Aorta (tissue), 5 donors: ENCODE data around the gene TTLL5. TPM values are rescaled to one million over a fixed set of nuclear protein-coding genes. Genes with fewer than 3 reads are reported as not detected.

Experiments used
- ATAC-seq: fragments of 200-7000 bp; cut with Tn5 transposase; one replicate; pipeline ENCODE4 v1.9.1; 2022; ENCODE audit warnings: moderate library complexity; ENCODE audit not compliant: low FRiP score
- DNase-seq, 2 donors: peaks; one replicate each; pipeline ENCODE4 v3.0.0-alpha.2; 2020
- H3K27ac ChIP-seq, 2 donors: one replicate each; pipeline ENCODE4 v1.5.1; 2013; ENCODE audit warnings: low read length in 2 of 2, mild to moderate bottlenecking in 2 of 2, moderate library complexity in 2 of 2, control low read depth in 1 of 2, inconsistent platforms in 1 of 2, low read depth in 1 of 2
- H3K27me3 ChIP-seq, 2 donors: one replicate each; pipeline ENCODE4 v1.6.1; 2013; ENCODE audit warnings: control low read depth in 1 of 2, low read length in 1 of 2, mild to moderate bottlenecking in 1 of 2, moderate library complexity in 1 of 2; ENCODE audit not compliant: insufficient read depth in 2 of 2, control insufficient read depth in 1 of 2
- H3K36me3 ChIP-seq, 2 donors: one replicate each; pipeline ENCODE4 v1.6.1; 2013; ENCODE audit warnings: control low read depth in 1 of 2, low read length in 1 of 2, mild to moderate bottlenecking in 1 of 2; ENCODE audit not compliant: insufficient read depth in 2 of 2, control insufficient read depth in 1 of 2
- H3K4me1 ChIP-seq, 2 donors: one replicate each; pipeline ENCODE4 v1.6.1; 2013; ENCODE audit warnings: low read length in 2 of 2, control low read depth in 1 of 2, mild to moderate bottlenecking in 1 of 2, moderate library complexity in 1 of 2; ENCODE audit not compliant: insufficient read depth in 2 of 2, control insufficient read depth in 1 of 2
- H3K4me3 ChIP-seq, 2 donors: one replicate each; pipeline ENCODE4 v1.5.1; 2013; ENCODE audit warnings: low read length in 2 of 2, control low read depth in 1 of 2, mild to moderate bottlenecking in 1 of 2
- H3K9me3 ChIP-seq: one replicate; pipeline ENCODE4 v1.6.1; 2013; ENCODE audit warnings: mild to moderate bottlenecking, low read length; ENCODE audit not compliant: control insufficient read depth
- WGBS, 2 donors: extraction: QIAGEN DNeasy Blood & Tissue Kit; methylation state at CpG; one replicate each; pipeline ENCODE4 v1.1.7; 2013; 5-methylcytosine and 5-hydroxymethylcytosine counted together
- intact Hi-C, 2 donors: fragments of 100-400 bp; cut with DNase I; formaldehyde crosslinking; loops; one replicate each; pipeline versions ENCODE4 v1.14.2 to v1.15.0; 2022
- polyA plus RNA-seq, 2 donors: library from polyadenylated mRNA; stranded (reverse); fragments of 200-250 nt; gene quantifications; one replicate each; pipeline ENCODE4 v1.2.3, GENCODE V29; 2013
- total RNA-seq, 2 donors: library from RNA; stranded (reverse); fragmentation: NEBNext Ultra II Directional; extraction: Animal tissue kit (Norgen Biotek cat#: 25700); gene quantifications; one replicate each; pipeline ENCODE4 v1.2.1, GENCODE V29; 2021
- donor health status: healthy with polysubstance abuse.
- donor health status: Bipolar disorder and iron deficiency.
- donor health status: DM: no; HTN: no; CAD: no.
- donor health status: DM: no; HTN: no; CAD: no.
- donor health status: DM: yes; HTN: yes; CAD: no.

TTLL5 gene
- total and polyA plus RNA-seq, 4 donors, result 7.7 to 40.8 (median 22.8) TPM

- H3K4me1 ChIP-seq, result no peaks in the 10 kb centered on the region
- H3K4me3 ChIP-seq, result no peak overlapping the region
- DNase-seq, result no peak
- intact Hi-C loops, result no loop called here
- ATAC-seq, result no peak
- 72 to 73% methylated on average over 4 of the region's 4 CpGs for WGBS, 2 donors
- H3K27ac ChIP-seq, result no peak overlapping the region
- no peaks in the 10 kb centered on the region for H3K36me3 ChIP-seq
- H3K27me3 ChIP-seq, result no peaks in the 10 kb centered on the region
- no peaks in the 10 kb centered on the region for H3K9me3 ChIP-seq
Observed at GRCh38 chr14:75627406-75627805, 33.6 kb upstream of the TTLL5 start.

GRCh38 chr14:75628816-75629215, 32.2 kb upstream of the TTLL5 start:
- ATAC-seq, result no peak
- whole genome bisulfite sequencing, 2 donors, result 81 to 90% methylated on average over 3 of the region's 3 CpGs
- no peaks in the 10 kb centered on the region for H3K36me3 ChIP-seq
- DNase-seq, result no peak
- no peaks in the 10 kb centered on the region for H3K4me1 ChIP-seq
- no peak overlapping the region for H3K27ac ChIP-seq
- no peak overlapping the region for H3K4me3 ChIP-seq
- H3K9me3 ChIP-seq, result no peaks in the 10 kb centered on the region
- intact Hi-C loops, result no loop called here
- H3K27me3 ChIP-seq, result no peaks in the 10 kb centered on the region

- H3K27me3 ChIP-seq, result no peaks in the 10 kb centered on the region
- intact Hi-C loops, result no loop called here
- 68 to 80% methylated on average over 6 of the region's 6 CpGs for WGBS, 2 donors
- no peak overlapping the region for H3K4me3 ChIP-seq
- H3K4me1 ChIP-seq, result no peaks in the 10 kb centered on the region
- H3K9me3 ChIP-seq, result no peaks in the 10 kb centered on the region
- ATAC-seq (no peak), DNase-seq (no peak)
- no peak overlapping the region for H3K27ac ChIP-seq
- no peaks in the 10 kb centered on the region for H3K36me3 ChIP-seq
Observed at GRCh38 chr14:75630695-75631452, 30.2 kb upstream of the TTLL5 start.

- no peak for ATAC-seq
Observed at GRCh38 chr14:75631453-75631831, 29.6 kb upstream of the TTLL5 start.

GRCh38 chr14:75634848-75635247, 26.2 kb upstream of the TTLL5 start:
- ATAC-seq (no peak), DNase-seq (no peak)
- no peak overlapping the region for H3K27ac ChIP-seq
- 69 to 80% methylated on average over 5 of the region's 5 CpGs for WGBS, 2 donors
- H3K27me3 ChIP-seq, result no peaks in the 10 kb centered on the region
- intact Hi-C loops, result no loop called here
- no peaks in the 10 kb centered on the region for H3K9me3 ChIP-seq
- H3K4me3 ChIP-seq, result no peak overlapping the region
- no peaks in the 10 kb centered on the region for H3K36me3 ChIP-seq
- H3K4me1 ChIP-seq, result no peaks in the 10 kb centered on the region

More at GRCh38 chr14:75631453-75631831, 29.6 kb upstream of the TTLL5 start:
- H3K4me1 ChIP-seq, result no peaks in the 10 kb centered on the region
- no peaks in the 10 kb centered on the region for H3K27me3 ChIP-seq
- no peak overlapping the region for H3K27ac ChIP-seq
- intact Hi-C loops, result no loop called here
- no peaks in the 10 kb centered on the region for H3K36me3 ChIP-seq
- H3K9me3 ChIP-seq, result no peaks in the 10 kb centered on the region
- WGBS, 2 donors, result 31 to 46% methylated on average over 5 of the region's 5 CpGs
- no peak overlapping the region for H3K4me3 ChIP-seq
- DNase-seq, result no peak

DNA sequence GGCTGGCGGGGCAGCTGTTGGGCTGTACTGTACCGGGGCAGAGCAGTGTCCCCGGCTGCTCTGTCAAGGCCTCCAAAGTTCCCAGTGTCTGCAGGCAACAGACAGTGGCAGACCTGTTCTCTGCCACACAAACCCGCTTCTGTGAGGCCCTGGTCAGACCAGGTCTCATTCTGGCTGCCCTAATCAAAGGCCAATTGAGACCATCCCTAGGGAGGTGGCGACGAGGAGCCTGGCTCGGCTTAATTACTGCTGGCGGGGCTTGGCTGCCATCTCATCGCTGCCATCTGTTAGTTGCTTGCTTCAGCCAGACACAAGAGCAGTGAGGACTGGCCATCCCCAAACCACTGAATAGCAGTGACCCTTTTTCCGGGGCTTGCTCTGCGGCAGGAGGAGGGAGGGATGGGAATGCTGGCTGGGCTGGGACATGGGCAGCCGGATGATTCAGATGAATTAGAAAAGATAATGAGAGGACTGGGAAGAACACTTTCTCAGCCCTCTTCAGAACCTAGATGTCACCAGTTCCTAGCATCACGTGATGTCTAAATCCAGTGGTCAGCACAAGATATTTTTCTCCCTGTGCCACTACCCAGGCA, 24.9 kb upstream of the TTLL5 start:
- WGBS, 2 donors, result 47 to 56% methylated on average over 13 of the region's 13 CpGs
- Histone ChIP-seq H3K4me1 (no peaks in the 10 kb centered on the region), H3K4me3 (no peak overlapping the region), H3K9me3 (no peaks in the 10 kb centered on the region), H3K36me3 (no peaks in the 10 kb centered on the region), H3K27me3 (no peaks in the 10 kb centered on the region), H3K27ac (no peak overlapping the region)
- no peak for DNase-seq
- ATAC-seq, result no peak
- intact Hi-C loops, result no loop called here

GRCh38 chr14:75640876-75641275, 20.2 kb upstream of the TTLL5 start:
- WGBS, 2 donors, result 88 to 92% methylated on average over 3 of the region's 3 CpGs
- H3K27me3 ChIP-seq, result no peaks in the 10 kb centered on the region
- DNase-seq (no peak), ATAC-seq (no peak)
- H3K4me1 ChIP-seq, result no peaks in the 10 kb centered on the region
- H3K27ac ChIP-seq, result no peak overlapping the region
- no peaks in the 10 kb centered on the region for H3K36me3 ChIP-seq
- H3K4me3 ChIP-seq, result no peak overlapping the region
- no peaks in the 10 kb centered on the region for H3K9me3 ChIP-seq
- intact Hi-C loops, result no loop called here

- no peak for ATAC-seq
- H3K36me3 ChIP-seq, result no peaks in the 10 kb centered on the region
Observed at GRCh38 chr14:75643985-75644384, 17.1 kb upstream of the TTLL5 start.

GRCh38 chr14:75645056-75645455, 16.0 kb upstream of the TTLL5 start:
- Histone ChIP-seq H3K4me1 (no peaks in the 10 kb centered on the region), H3K4me3 (no peak overlapping the region), H3K27me3 (no peaks in the 10 kb centered on the region), H3K9me3 (no peaks in the 10 kb centered on the region), H3K27ac (no peak overlapping the region), H3K36me3 (no peaks in the 10 kb centered on the region)
- DNase-seq (no peak), ATAC-seq (no peak)
- intact Hi-C loops, result no loop called here

More at GRCh38 chr14:75643985-75644384, 17.1 kb upstream of the TTLL5 start:
- Histone ChIP-seq H3K27me3 (no peaks in the 10 kb centered on the region), H3K9me3 (no peaks in the 10 kb centered on the region), H3K4me1 (no peaks in the 10 kb centered on the region), H3K27ac (no peak overlapping the region), H3K4me3 (no peak overlapping the region)
- 48 to 49% methylated on average over 4 of the region's 4 CpGs for WGBS, 2 donors
- intact Hi-C loops, result no loop called here
- no peak for DNase-seq
